HG02642 (cell line): ENCODE results near the gene AIG1.

Experiments used
- ATAC-seq: cut with Tn5 transposase; IDR thresholded peaks from one replicate; pipeline ENCODE4 v1.9.1; 2021; ENCODE audit warnings: mild to moderate bottlenecking; ENCODE audit not compliant: unreplicated experiment, poor library complexity

AIG1 gene

GRCh38 chr6:143090314-143091044, 29.8 kb downstream of the AIG1 start:
- ATAC-seq, result no peak

- ATAC-seq, result no peak
Measured at GRCh38 chr6:143092768-143093167, 32.1 kb downstream of the AIG1 start.

GRCh38 chr6:143093290-143093689, 32.6 kb downstream of the AIG1 start:
- no peak for ATAC-seq

- no peak for ATAC-seq
Measured at GRCh38 chr6:143096403-143096802, 35.7 kb downstream of the AIG1 start.

GRCh38 chr6:143097224-143097795, 36.6 kb downstream of the AIG1 start:
- ATAC-seq, result peak; percentile 12

- ATAC-seq, result peak; percentile 87
Measured at GRCh38 chr6:143098054-143098671, 37.5 kb downstream of the AIG1 start.

GRCh38 chr6:143099647-143100046, 39.0 kb downstream of the AIG1 start:
- no peak for ATAC-seq

GRCh38 chr6:143100429-143100828, 39.7 kb downstream of the AIG1 start:
- ATAC-seq, result no peak

GRCh38 chr6:143103916-143104315, 43.2 kb downstream of the AIG1 start:
- no peak for ATAC-seq

GRCh38 chr6:143107440-143107839, 46.8 kb downstream of the AIG1 start:
- no peak for ATAC-seq

- no peak for ATAC-seq
Measured at GRCh38 chr6:143107911-143108761, 47.4 kb downstream of the AIG1 start.

GRCh38 chr6:143109196-143109595, 48.5 kb downstream of the AIG1 start:
- no peak for ATAC-seq

GRCh38 chr6:143110572-143110971, 49.9 kb downstream of the AIG1 start:
- no peak for ATAC-seq

GRCh38 chr6:143110996-143111395, 50.3 kb downstream of the AIG1 start:
- ATAC-seq, result no peak

- no peak for ATAC-seq
Measured at GRCh38 chr6:143111443-143111842, 50.8 kb downstream of the AIG1 start.

GRCh38 chr6:143112084-143112768, 51.5 kb downstream of the AIG1 start:
- peak; percentile 54 for ATAC-seq

- ATAC-seq, result no peak
Measured at GRCh38 chr6:143112837-143113236, 52.1 kb downstream of the AIG1 start.

GRCh38 chr6:143115728-143116127, 55.0 kb downstream of the AIG1 start:
- no peak for ATAC-seq

GRCh38 chr6:143117108-143117507, 56.4 kb downstream of the AIG1 start:
- ATAC-seq, result no peak

GRCh38 chr6:143119260-143119659, 58.6 kb downstream of the AIG1 start:
- ATAC-seq, result no peak
